Measurements from ENCODE around the gene ERFL. TPM values are rescaled to one million over a fixed set of nuclear protein-coding genes. Genes with fewer than 3 reads are reported as not detected.
"Not testable (repeated sequence)": the region's sequence is repeated elsewhere in the genome, so short reads cannot be mapped to it uniquely, and the experiment has no call there.

Gene ERFL
- total RNA-seq, 1 donor = 0.21 TPM

DNA sequence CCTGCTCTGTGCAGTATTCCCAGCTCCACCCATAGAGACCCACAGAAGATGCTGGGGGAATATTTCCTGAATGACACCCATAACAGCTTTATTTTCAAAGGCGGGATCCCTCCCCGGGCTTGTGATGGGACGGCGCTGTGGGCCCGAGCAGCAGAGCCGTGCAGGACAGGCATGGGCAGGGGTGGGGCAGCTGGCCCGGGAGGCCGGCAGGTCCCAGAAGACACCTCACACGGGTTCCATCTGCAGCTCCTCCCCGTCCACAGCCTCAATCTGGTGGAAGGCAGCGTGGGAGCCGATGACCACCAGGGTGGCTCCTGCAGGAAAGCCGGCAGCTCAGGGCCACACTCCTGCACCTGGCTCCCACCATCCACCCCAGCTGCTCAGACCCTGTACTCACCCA, 28.4 kb upstream of the ERFL start:
- Histone ChIP-seq H3K4me1 (ENCODE audit: insufficient read depth, low read length) (peaks cover 21% of the 10 kb centered on the region), H3K27me3 (ENCODE audit: insufficient read depth, low read length) (no peaks in the 10 kb centered on the region), H3K4me3 (ENCODE audit: low read length) (no peak overlapping the region), H3K9me3 (ENCODE audit: low read depth, low read length) (no peaks in the 10 kb centered on the region)

- Histone ChIP-seq H3K27me3 (ENCODE audit: insufficient read depth, low read length) (no peaks in the 10 kb centered on the region), H3K9me3 (ENCODE audit: low read depth, low read length) (no peaks in the 10 kb centered on the region), H3K4me3 (ENCODE audit: low read length) (no peak overlapping the region), H3K4me1 (ENCODE audit: insufficient read depth, low read length) (peaks cover 27% of the 10 kb centered on the region)
Measured at GRCh38 chr19:41955521-41955920, 27.3 kb upstream of the ERFL start.

DNA sequence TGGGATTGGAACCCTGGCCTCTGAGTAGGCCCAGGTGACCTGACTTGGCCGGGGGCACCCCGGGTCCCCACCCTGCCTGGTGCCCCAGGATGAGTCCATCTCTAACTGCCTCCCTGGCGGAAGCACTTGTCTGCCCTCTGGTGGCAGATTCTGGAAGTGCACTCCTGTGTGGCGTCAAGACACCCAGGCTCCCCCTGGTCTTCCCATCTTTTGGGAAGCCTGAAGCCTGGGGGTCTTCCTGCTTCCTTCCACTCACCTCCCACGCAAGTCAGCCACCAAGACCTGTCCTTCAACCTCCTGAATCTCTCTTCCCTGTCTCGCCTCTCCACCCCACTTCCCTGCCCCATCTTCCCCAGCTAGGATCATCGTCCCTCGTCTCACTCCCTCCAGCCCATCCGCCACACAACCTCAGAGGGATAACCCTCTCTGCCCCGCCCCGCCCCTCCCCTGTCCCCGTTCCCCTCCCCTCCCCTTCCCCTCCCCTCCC, 23.5 kb upstream of the ERFL start:
- Histone ChIP-seq H3K27me3 (ENCODE audit: insufficient read depth, low read length) (no peaks in the 10 kb centered on the region), H3K4me1 (ENCODE audit: insufficient read depth, low read length) (peaks cover 13% of the 10 kb centered on the region), H3K4me3 (ENCODE audit: low read length) (no peak overlapping the region), H3K9me3 (ENCODE audit: low read depth, low read length) (no peaks in the 10 kb centered on the region)

- Histone ChIP-seq H3K27me3 (ENCODE audit: insufficient read depth, low read length) (no peaks in the 10 kb centered on the region), H3K4me3 (ENCODE audit: low read length) (no peak overlapping the region), H3K4me1 (ENCODE audit: insufficient read depth, low read length) (peaks cover 39% of the 10 kb centered on the region), H3K9me3 (ENCODE audit: low read depth, low read length) (no peaks in the 10 kb centered on the region)
Measured at GRCh38 chr19:41947091-41947490, 18.8 kb upstream of the ERFL start.

DNA sequence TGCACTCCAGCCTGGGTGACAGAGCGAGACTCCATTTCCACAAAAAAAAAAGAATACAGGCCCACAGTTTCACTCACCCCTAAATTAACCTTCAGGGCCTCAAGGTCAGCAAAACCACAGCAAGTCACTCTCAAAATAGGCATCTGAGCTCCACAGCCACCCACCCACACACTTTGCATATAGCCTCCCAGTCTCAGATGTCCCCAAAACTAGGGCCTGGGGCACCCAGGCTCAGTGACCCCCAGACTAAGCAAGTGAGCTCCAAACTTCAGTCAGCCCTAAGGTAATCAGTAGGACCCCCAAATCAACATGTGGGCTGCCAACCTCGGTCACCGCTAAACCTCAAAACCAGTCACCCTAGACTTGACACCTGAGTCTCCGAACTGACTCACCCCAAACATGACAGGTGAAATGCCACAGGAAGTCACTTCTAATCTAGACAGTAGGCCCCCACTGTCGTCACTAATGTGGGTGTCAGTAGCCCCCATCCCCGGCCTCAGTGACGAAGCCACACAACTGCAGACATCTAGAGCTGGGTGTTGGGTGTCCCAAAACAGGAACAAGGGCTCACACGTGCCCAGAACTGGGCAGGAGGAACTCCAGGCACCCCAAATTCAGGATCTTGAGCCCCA, 17.0 kb upstream of the ERFL start:
- no peak overlapping the region for H3K4me3 ChIP-seq (ENCODE audit: low read length)
- H3K4me1 ChIP-seq (ENCODE audit: insufficient read depth, low read length) = peaks cover 39% of the 10 kb centered on the region
- H3K9me3 ChIP-seq (ENCODE audit: low read depth, low read length) = no peaks in the 10 kb centered on the region
- H3K27me3 ChIP-seq (ENCODE audit: insufficient read depth, low read length) = peaks cover 10% of the 10 kb centered on the region

- Histone ChIP-seq H3K27me3 (ENCODE audit: insufficient read depth, low read length) (peaks cover 13% of the 10 kb centered on the region), H3K9me3 (ENCODE audit: low read depth, low read length) (no peaks in the 10 kb centered on the region), H3K4me1 (ENCODE audit: insufficient read depth, low read length) (peaks cover 43% of the 10 kb centered on the region), H3K4me3 (ENCODE audit: low read length) (no peak overlapping the region)
Measured at GRCh38 chr19:41944336-41944735, 16.1 kb upstream of the ERFL start.

DNA sequence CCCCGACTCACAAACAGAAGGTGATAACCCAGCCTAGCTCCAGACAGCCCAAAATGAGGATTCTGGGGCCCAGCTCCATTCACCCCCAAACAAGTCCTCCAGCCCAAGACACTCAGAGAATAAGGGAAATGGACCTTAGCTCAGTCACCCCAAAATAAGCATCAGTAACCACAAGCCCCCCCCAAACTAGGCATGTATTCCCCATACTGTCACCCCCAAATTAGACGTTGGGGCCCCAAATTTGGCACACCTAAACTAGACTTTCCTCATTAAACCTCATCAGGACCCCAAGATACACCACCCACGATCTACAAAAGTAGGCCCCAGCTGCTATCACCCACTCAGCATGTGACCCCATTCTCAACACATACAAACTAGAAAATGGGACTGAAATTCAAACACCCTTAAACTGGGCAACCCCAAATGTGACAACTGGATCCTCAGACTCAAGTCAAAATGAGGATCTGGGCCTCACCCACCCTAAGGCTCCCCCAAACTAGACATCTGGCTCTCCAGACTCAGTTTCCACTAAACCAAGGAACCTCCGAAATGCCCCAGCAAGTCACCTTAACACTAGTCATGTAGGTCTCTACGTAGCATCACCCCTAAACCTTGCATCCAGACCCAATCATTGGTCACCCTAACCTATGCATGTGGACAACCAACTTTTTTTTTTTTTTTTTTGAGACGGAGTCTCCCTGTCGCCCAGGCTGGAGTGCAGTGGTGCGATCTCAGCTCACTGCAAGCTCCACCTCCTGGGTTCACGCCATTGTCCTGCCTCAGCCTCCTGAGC, 13.4 kb upstream of the ERFL start:
- no peaks in the 10 kb centered on the region for H3K9me3 ChIP-seq (ENCODE audit: low read depth, low read length)
- H3K4me1 ChIP-seq (ENCODE audit: insufficient read depth, low read length) = peaks cover 36% of the 10 kb centered on the region
- no peak overlapping the region for H3K4me3 ChIP-seq (ENCODE audit: low read length)
- H3K27me3 ChIP-seq (ENCODE audit: insufficient read depth, low read length) = peaks cover 13% of the 10 kb centered on the region

- Histone ChIP-seq H3K9me3 (ENCODE audit: low read depth, low read length) (no peaks in the 10 kb centered on the region), H3K4me1 (ENCODE audit: insufficient read depth, low read length) (peaks cover 29% of the 10 kb centered on the region), H3K27me3 (ENCODE audit: insufficient read depth, low read length) (peaks cover 13% of the 10 kb centered on the region), H3K4me3 (ENCODE audit: low read length) (no peak overlapping the region)
Measured at GRCh38 chr19:41940731-41941409, 12.6 kb upstream of the ERFL start.

DNA sequence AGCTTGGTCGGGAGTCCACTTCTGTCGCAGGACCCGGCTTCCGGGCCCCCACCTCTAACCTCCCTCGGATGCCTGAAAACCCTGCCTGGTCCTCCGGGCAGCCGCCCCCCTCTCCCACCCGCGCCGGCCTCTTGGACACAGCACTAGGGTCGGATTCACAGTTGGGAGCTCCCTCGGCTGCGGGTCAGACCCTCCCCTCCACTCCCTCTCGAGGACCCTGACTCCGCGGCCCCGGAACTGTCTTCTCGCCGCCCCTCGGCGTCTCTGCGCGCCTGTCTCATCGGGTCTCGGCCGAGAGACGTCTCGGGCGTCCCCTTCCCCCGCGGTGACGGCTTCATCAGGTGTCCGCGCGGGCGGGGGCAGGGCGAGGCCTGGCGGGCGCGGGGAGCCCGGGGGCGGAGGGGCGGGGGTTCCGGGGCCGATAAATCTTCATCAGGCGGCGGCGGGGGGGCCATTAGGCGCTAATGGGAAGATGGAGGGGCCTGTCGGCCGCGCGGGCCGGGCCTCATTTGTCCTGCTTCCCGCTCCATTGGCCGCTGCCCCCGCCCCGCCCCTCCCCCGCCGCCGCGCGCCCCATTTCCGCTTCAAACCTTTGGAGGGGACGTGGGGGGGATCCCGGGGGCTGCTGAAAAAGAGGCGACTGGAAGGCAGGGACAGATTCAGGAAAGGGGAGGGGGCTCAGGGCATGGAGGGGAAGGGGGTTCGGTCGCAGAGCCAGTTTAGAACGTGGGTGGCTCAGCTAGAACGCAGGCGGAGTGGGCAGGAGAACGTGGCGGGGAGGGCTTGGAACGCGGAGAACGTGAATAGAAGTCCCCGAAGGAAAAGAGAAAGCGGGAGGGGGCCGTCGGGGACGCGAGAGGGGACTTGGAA, 11.8 kb upstream of the ERFL start:
- Histone ChIP-seq H3K4me1 (ENCODE audit: insufficient read depth, low read length) (peaks cover 23% of the 10 kb centered on the region), H3K9me3 (ENCODE audit: low read depth, low read length) (no peaks in the 10 kb centered on the region), H3K4me3 (ENCODE audit: low read length) (no peak overlapping the region)

DNA sequence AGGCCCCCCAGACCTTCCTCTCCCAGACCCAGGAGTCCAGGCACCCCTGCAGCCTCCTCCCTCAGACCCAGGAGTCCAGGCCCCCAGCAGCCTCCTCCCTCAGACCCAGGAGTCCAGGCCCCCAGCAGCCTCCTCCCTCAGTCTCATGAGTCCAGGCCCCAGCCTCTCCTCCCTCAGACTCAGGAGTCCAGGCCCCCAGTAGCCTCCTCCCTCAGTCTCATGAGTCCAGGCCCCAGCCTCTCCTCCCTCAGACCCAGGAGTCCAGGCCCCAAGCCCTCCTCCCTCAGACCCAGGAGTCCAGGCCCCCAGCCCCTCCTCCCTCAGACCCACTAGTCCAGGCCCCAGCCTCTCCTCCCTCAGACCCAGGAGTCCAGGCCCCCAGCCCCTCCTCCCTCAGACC, 11.0 kb upstream of the ERFL start:
- H3K4me3 ChIP-seq (ENCODE audit: low read length); H3K9me3 ChIP-seq (ENCODE audit: low read depth, low read length): not testable (repeated sequence)
- Histone ChIP-seq H3K27me3 (ENCODE audit: insufficient read depth, low read length) (peaks cover 13% of the 10 kb centered on the region), H3K4me1 (ENCODE audit: insufficient read depth, low read length) (peaks cover 23% of the 10 kb centered on the region)

More for the DNA sequence above, 11.8 kb upstream of the ERFL start:
- peaks cover 13% of the 10 kb centered on the region for H3K27me3 ChIP-seq (ENCODE audit: insufficient read depth, low read length)

- no peak overlapping the region for H3K4me3 ChIP-seq (ENCODE audit: low read length)
- peaks cover 13% of the 10 kb centered on the region for H3K27me3 ChIP-seq (ENCODE audit: insufficient read depth, low read length)
- no peaks in the 10 kb centered on the region for H3K9me3 ChIP-seq (ENCODE audit: low read depth, low read length)
- peaks cover 22% of the 10 kb centered on the region for H3K4me1 ChIP-seq (ENCODE audit: insufficient read depth, low read length)
Measured at GRCh38 chr19:41937525-41938468, 9.5 kb upstream of the ERFL start.

GRCh38 chr19:41936961-41937360, 8.7 kb upstream of the ERFL start:
- no peaks in the 10 kb centered on the region for H3K9me3 ChIP-seq (ENCODE audit: low read depth, low read length)
- no peak overlapping the region for H3K4me3 ChIP-seq (ENCODE audit: low read length)
- H3K27me3 ChIP-seq (ENCODE audit: insufficient read depth, low read length) = peaks cover 13% of the 10 kb centered on the region
- H3K4me1 ChIP-seq (ENCODE audit: insufficient read depth, low read length) = peaks cover 22% of the 10 kb centered on the region

GRCh38 chr19:41936416-41936850, 8.2 kb upstream of the ERFL start:
- no peak overlapping the region for H3K4me3 ChIP-seq (ENCODE audit: low read length)
- H3K4me1 ChIP-seq (ENCODE audit: insufficient read depth, low read length) = peaks cover 22% of the 10 kb centered on the region
- H3K9me3 ChIP-seq (ENCODE audit: low read depth, low read length) = no peaks in the 10 kb centered on the region
- peaks cover 10% of the 10 kb centered on the region for H3K27me3 ChIP-seq (ENCODE audit: insufficient read depth, low read length)

Data from mononuclear cell (primary cell).